ENCODE data around the gene OPALIN.

Gene OPALIN

GRCh38 chr10:96298362-96298761, 60.4 kb downstream of the OPALIN start:
- no peak for DNase-seq (ENCODE audit: low spot score)

DNA sequence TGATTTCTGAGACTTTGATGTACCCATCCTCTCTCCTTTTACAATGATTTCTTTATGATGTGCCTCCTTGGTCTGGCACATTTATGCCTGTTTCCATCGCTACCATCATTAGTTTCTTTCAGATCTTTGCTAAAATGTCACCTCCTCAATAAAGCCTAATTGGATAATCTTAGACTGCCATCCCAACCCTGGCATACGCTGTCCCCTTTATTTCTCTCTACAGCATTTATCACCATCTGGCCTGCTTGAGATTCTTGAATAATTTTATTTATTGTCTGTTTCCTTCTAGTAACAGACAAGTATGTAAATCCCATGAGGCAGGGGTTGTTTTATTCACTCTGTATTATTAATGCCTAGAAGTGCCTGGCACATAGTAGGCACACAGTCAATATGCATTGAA, 61.3 kb downstream of the OPALIN start:
- DNase-seq (ENCODE audit: low spot score), result no peak

- DNase-seq (ENCODE audit: low spot score), result no peak
These were observed 63.3 kb downstream of the OPALIN start for GRCh38 chr10:96295475-96295874.
